NB4 (cell line): Measurements from ENCODE around the gene EFHC2.

Experiments
- MYC ChIP-seq: IDR thresholded peaks from 2 replicates; pipeline ENCODE4 v1.6.1; 2011; ENCODE audit warnings: low read depth, low read length
- POLR2A ChIP-seq: IDR thresholded peaks from 2 replicates; pipeline ENCODE4 v1.6.1; 2011; ENCODE audit warnings: mild to moderate bottlenecking; ENCODE audit not compliant: insufficient read length; ENCODE audit errors: extremely low read depth
- TF ChIP-seq, protein P1 (sequence below): IDR thresholded peaks from one replicate; pipeline ENCODE4 v1.5.1; 2012; ENCODE audit warnings: low read depth, low read length

DNA sequence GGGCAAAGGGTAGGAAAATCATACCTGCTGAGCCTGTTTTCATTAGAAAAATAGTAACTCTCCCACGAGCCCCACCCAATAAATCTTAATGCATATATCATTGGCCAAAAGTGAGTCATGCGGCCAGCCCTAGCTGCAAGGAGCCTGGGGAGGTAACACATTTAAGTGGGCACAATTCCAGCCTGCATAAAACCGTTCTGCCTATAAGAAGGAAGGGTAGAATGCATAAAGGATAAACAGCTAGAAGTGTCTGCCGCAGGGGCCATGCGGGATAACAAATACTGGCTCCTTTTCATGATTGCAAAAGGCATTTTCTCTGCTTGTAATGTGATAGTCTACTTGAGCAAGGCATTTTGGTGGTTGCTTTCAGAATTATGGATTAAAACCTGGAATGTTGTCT is 37.1 kb downstream of the EFHC2 start:
- TF ChIP-seq, protein P1, sequence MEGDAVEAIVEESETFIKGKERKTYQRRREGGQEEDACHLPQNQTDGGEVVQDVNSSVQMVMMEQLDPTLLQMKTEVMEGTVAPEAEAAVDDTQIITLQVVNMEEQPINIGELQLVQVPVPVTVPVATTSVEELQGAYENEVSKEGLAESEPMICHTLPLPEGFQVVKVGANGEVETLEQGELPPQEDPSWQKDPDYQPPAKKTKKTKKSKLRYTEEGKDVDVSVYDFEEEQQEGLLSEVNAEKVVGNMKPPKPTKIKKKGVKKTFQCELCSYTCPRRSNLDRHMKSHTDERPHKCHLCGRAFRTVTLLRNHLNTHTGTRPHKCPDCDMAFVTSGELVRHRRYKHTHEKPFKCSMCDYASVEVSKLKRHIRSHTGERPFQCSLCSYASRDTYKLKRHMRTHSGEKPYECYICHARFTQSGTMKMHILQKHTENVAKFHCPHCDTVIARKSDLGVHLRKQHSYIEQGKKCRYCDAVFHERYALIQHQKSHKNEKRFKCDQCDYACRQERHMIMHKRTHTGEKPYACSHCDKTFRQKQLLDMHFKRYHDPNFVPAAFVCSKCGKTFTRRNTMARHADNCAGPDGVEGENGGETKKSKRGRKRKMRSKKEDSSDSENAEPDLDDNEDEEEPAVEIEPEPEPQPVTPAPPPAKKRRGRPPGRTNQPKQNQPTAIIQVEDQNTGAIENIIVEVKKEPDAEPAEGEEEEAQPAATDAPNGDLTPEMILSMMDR: no peak
- TF ChIP-seq POLR2A (no peak), MYC (no peak)
